ENCODE measurements around the gene NPTXR. TPM values are rescaled to one million over a fixed set of nuclear protein-coding genes. Genes with fewer than 3 reads are reported as not detected.
A peak's percentile ranks its signal among the peaks of the same experiment; 100 is the strongest.

The NPTXR gene
- total and polyA plus RNA-seq, 4 donors, result 0.98 to 5.8 (median 2.8) TPM

DNA sequence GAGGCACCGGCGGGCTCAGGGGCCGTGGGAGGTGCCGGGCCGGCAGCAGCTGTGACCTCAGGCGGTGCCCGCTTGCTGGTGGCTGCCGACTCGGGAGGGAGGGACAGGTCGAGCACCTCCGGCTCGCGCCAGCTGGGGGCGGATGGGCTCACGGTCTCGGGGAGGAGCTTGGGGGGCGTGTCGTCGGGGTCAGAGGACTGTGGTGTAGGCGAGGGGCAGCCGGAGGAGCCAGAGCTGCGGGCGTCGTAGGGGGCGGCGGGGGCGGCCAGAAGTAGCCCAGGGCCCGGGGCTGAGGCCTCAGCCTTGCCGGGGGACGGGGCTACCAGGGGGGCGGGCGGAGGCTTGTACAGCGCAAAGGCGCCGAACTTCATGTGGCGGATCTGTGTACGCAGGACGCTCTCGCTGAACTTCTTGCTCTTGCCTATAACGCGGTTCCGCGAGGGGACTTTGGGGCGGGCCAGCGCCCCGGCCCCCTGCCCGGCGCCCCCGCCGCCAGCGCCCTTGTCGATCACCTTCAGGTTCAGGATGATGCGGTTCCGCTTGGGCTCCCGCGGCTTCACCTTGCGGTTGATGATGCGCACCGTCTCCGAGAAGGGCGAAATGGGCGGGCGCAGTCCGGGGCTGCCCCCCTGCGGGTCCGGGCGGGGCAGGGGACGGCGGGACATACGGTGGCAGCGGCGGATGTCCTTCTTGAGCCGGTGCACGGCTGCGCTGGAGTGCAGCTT lies 22.7 kb upstream of the NPTXR start:
- peaks cover 8 to 51% (median 19%) of the 10 kb centered on the region in 5 donors for H3K4me1 ChIP-seq (ENCODE audit: control insufficient read depth in 5 of 5, insufficient read depth in 5 of 5, low read length in 5 of 5)
- H3K9ac ChIP-seq (ENCODE audit: insufficient read depth in 1 of 2, low read length in 2 of 2), result no peak overlapping the region
- ATAC-seq (ENCODE audit: insufficient read depth, low FRiP score), result no peak

GRCh38 chr22:38866024-38866398 lies 22.2 kb upstream of the NPTXR start:
- 80 to 84% methylated on average over 14 to 15 of the region's 15 CpGs for WGBS, 2 donors
- H3K4me1 ChIP-seq (ENCODE audit: control insufficient read depth in 5 of 5, insufficient read depth in 5 of 5, low read length in 5 of 5), result peaks cover 8 to 52% (median 19%) of the 10 kb centered on the region in 5 donors

More for the DNA sequence above, 22.7 kb upstream of the NPTXR start:
- peaks cover 3 to 34% (median 19%) of the 10 kb centered on the region in 4 donors for H3K36me3 ChIP-seq (ENCODE audit: control insufficient read depth in 4 of 4, insufficient read depth in 4 of 4, low read length in 4 of 4)
- no peaks in the 10 kb centered on the region for H3K9me3 ChIP-seq (ENCODE audit: control insufficient read depth in 4 of 4, insufficient read depth in 3 of 4, low read length in 3 of 4)
- H3K27ac ChIP-seq (ENCODE audit: low read depth in 1 of 2, low read length in 1 of 2), result no peak overlapping the region
- WGBS, 2 donors, result 86 to 88% methylated on average over 56 to 75 of the region's 75 CpGs
- H3K4me3 ChIP-seq, result no peak overlapping the region
- no peaks in the 10 kb centered on the region for H3K27me3 ChIP-seq (ENCODE audit: control insufficient read depth in 3 of 3, insufficient read depth in 3 of 3, low read length in 2 of 3)
- TF ChIP-seq, protein P1, sequence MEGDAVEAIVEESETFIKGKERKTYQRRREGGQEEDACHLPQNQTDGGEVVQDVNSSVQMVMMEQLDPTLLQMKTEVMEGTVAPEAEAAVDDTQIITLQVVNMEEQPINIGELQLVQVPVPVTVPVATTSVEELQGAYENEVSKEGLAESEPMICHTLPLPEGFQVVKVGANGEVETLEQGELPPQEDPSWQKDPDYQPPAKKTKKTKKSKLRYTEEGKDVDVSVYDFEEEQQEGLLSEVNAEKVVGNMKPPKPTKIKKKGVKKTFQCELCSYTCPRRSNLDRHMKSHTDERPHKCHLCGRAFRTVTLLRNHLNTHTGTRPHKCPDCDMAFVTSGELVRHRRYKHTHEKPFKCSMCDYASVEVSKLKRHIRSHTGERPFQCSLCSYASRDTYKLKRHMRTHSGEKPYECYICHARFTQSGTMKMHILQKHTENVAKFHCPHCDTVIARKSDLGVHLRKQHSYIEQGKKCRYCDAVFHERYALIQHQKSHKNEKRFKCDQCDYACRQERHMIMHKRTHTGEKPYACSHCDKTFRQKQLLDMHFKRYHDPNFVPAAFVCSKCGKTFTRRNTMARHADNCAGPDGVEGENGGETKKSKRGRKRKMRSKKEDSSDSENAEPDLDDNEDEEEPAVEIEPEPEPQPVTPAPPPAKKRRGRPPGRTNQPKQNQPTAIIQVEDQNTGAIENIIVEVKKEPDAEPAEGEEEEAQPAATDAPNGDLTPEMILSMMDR (IDR thresholded peaks at IDR 0.05; ENCODE audit: control extremely low read depth, extremely low read depth), result no peak
- DNase-seq, result peak in 1 of 3 donors; percentile 11

GRCh38 chr22:38865201-38866023 lies 21.6 kb upstream of the NPTXR start:
- TF ChIP-seq, protein P1 (IDR thresholded peaks at IDR 0.05; ENCODE audit: control extremely low read depth, extremely low read depth), result no peak
- Histone ChIP-seq H3K27ac (ENCODE audit: low read depth in 1 of 2, low read length in 1 of 2) (peak overlapping the region; percentile 49 to 78), H3K36me3 (ENCODE audit: control insufficient read depth in 4 of 4, insufficient read depth in 4 of 4, low read length in 4 of 4) (peaks cover 3 to 34% (median 19%) of the 10 kb centered on the region in 4 donors), H3K4me3 (no peak overlapping the region), H3K9me3 (ENCODE audit: control insufficient read depth in 4 of 4, insufficient read depth in 3 of 4, low read length in 3 of 4) (no peaks in the 10 kb centered on the region), H3K9ac (ENCODE audit: insufficient read depth in 1 of 2, low read length in 2 of 2) (no peak overlapping the region), H3K4me1 (ENCODE audit: control insufficient read depth in 5 of 5, insufficient read depth in 5 of 5, low read length in 5 of 5) (peaks cover 7 to 46% (median 21%) of the 10 kb centered on the region in 5 donors), H3K27me3 (ENCODE audit: control insufficient read depth in 3 of 3, insufficient read depth in 3 of 3, low read length in 2 of 3) (no peaks in the 10 kb centered on the region)
- ATAC-seq (ENCODE audit: insufficient read depth, low FRiP score) (no peak), DNase-seq (peak in 2 of 3 donors; percentile 7 to 12)
- 75 to 81% methylated on average over 20 of the region's 20 CpGs for WGBS, 2 donors

More at GRCh38 chr22:38866024-38866398, 22.2 kb upstream of the NPTXR start:
- Histone ChIP-seq H3K4me3 (no peak overlapping the region), H3K36me3 (ENCODE audit: control insufficient read depth in 4 of 4, insufficient read depth in 4 of 4, low read length in 4 of 4) (peaks cover 3 to 34% (median 19%) of the 10 kb centered on the region in 4 donors), H3K9ac (ENCODE audit: insufficient read depth in 1 of 2, low read length in 2 of 2) (no peak overlapping the region), H3K9me3 (ENCODE audit: control insufficient read depth in 4 of 4, insufficient read depth in 3 of 4, low read length in 3 of 4) (no peaks in the 10 kb centered on the region), H3K27me3 (ENCODE audit: control insufficient read depth in 3 of 3, insufficient read depth in 3 of 3, low read length in 2 of 3) (no peaks in the 10 kb centered on the region), H3K27ac (ENCODE audit: low read depth in 1 of 2, low read length in 1 of 2) (no peak overlapping the region)
- ATAC-seq (ENCODE audit: insufficient read depth, low FRiP score), result no peak
- peak in 1 of 3 donors; percentile 13 for DNase-seq
- TF ChIP-seq, protein P1 (IDR thresholded peaks at IDR 0.05; ENCODE audit: control extremely low read depth, extremely low read depth), result no peak
